H9 (cell line): Measurements from ENCODE around the gene PCCA. TPM values are rescaled to one million over a fixed set of nuclear protein-coding genes. Genes with fewer than 3 reads are reported as not detected.

ENCODE experiments used
- DNase-seq: peaks from one replicate; pipeline ENCODE4 v3.0.0-alpha.2; 2017
- H2AFZ ChIP-seq: one replicate; pipeline ENCODE4 v1.6.1; 2013; ENCODE audit warnings: mild to moderate bottlenecking, low read length, control low read depth, moderate library complexity
- H2AK5ac ChIP-seq: 2 replicates; pipeline ENCODE4 v1.6.1; 2013; ENCODE audit warnings: low read length, control low read depth, mixed read lengths; ENCODE audit not compliant: insufficient read length
- H2BK120ac ChIP-seq: one replicate; pipeline ENCODE4 v1.6.1; 2013; ENCODE audit warnings: low read depth, mild to moderate bottlenecking, low read length, control low read depth, inconsistent platforms; ENCODE audit not compliant: poor library complexity, severe bottlenecking
- H2BK12ac ChIP-seq: 2 replicates; pipeline ENCODE4 v1.6.1; 2013; ENCODE audit warnings: low read length, control low read depth, mixed read lengths, low read depth; ENCODE audit not compliant: insufficient read length
- H2BK15ac ChIP-seq: 2 replicates; pipeline ENCODE4 v1.6.1; 2013; ENCODE audit warnings: low read depth, low read length, control low read depth
- H2BK20ac ChIP-seq: one replicate; pipeline ENCODE4 v1.6.1; 2013; ENCODE audit warnings: low read depth, mild to moderate bottlenecking, low read length, control low read depth, inconsistent platforms; ENCODE audit not compliant: poor library complexity, severe bottlenecking
- H2BK5ac ChIP-seq: 2 replicates; pipeline ENCODE4 v1.6.1; 2013; ENCODE audit warnings: low read length, control low read depth, mixed read lengths; ENCODE audit not compliant: insufficient read length
- H3K14ac ChIP-seq: 2 replicates; pipeline ENCODE4 v1.6.1; 2013; ENCODE audit warnings: low read length, control low read depth; ENCODE audit not compliant: insufficient read depth
- H3K18ac ChIP-seq: 2 replicates; pipeline ENCODE4 v1.6.1; 2013; ENCODE audit warnings: low read depth, mild to moderate bottlenecking, mixed read lengths, low read length, control low read depth; ENCODE audit not compliant: insufficient read length
- H3K23ac ChIP-seq: 2 replicates; pipeline ENCODE4 v1.6.1; 2013; ENCODE audit warnings: low read length, control low read depth, mixed read lengths, low read depth; ENCODE audit not compliant: insufficient read length
- H3K23me2 ChIP-seq: 2 replicates; pipeline ENCODE4 v1.6.1; 2013; ENCODE audit warnings: low read depth, mild to moderate bottlenecking, mixed read lengths, low read length, control low read depth; ENCODE audit not compliant: insufficient read length, poor library complexity, severe bottlenecking
- H3K27ac ChIP-seq: 2 replicates; pipeline ENCODE4 v1.5.1; 2013; ENCODE audit warnings: low read length, control low read depth, mixed read lengths, low read depth; ENCODE audit not compliant: insufficient read length
- H3K27me3 ChIP-seq: 2 replicates; pipeline ENCODE4 v1.6.1; 2013; ENCODE audit warnings: low read length, control low read depth, inconsistent platforms; ENCODE audit not compliant: insufficient read depth
- H3K4ac ChIP-seq: 2 replicates; pipeline ENCODE4 v1.6.1; 2013; ENCODE audit warnings: low read depth, mild to moderate bottlenecking, control low read depth, inconsistent platforms, low read length, moderate library complexity
- H3K4me1 ChIP-seq: 2 replicates; pipeline ENCODE4 v1.6.1; 2013; ENCODE audit warnings: low read length, control low read depth, inconsistent platforms; ENCODE audit not compliant: insufficient read depth
- H3K4me2 ChIP-seq: 2 replicates; pipeline ENCODE4 v1.6.1; 2013; ENCODE audit warnings: low read length, control low read depth, mixed read lengths; ENCODE audit not compliant: insufficient read length, insufficient read depth
- H3K56ac ChIP-seq: 2 replicates; pipeline ENCODE4 v1.6.1; 2013; ENCODE audit warnings: low read depth, mild to moderate bottlenecking, mixed read lengths, low read length, control low read depth; ENCODE audit not compliant: insufficient read length
- H3K79me1 ChIP-seq: 2 replicates; pipeline ENCODE4 v1.6.1; 2013; ENCODE audit warnings: low read depth, mild to moderate bottlenecking, moderate library complexity, low read length, control low read depth, inconsistent platforms; ENCODE audit not compliant: insufficient read depth, poor library complexity, severe bottlenecking
- H3K79me2 ChIP-seq: 2 replicates; pipeline ENCODE4 v1.6.1; 2013; ENCODE audit warnings: low read length, control low read depth, inconsistent platforms; ENCODE audit not compliant: insufficient read depth
- H3K9ac ChIP-seq: 2 replicates; pipeline ENCODE4 v1.6.1; 2013; ENCODE audit warnings: low read length, control low read depth, mixed read lengths; ENCODE audit not compliant: insufficient read length; ENCODE audit errors: extremely low read depth
- H3K9me3 ChIP-seq: one replicate; pipeline ENCODE4 v1.6.1; 2013; ENCODE audit warnings: low read depth, low read length, inconsistent platforms; ENCODE audit not compliant: control insufficient read depth
- H3T11ph ChIP-seq: one replicate; pipeline ENCODE4 v1.6.1; 2013; ENCODE audit warnings: mild to moderate bottlenecking, low read length, control low read depth, inconsistent platforms
- H4K20me1 ChIP-seq: one replicate; pipeline ENCODE4 v1.6.1; 2013; ENCODE audit not compliant: control insufficient read depth, insufficient read length, insufficient read depth
- H4K5ac ChIP-seq: 2 replicates; pipeline ENCODE4 v1.6.1; 2013; ENCODE audit warnings: low read depth, mild to moderate bottlenecking, mixed read lengths, low read length, control low read depth; ENCODE audit not compliant: insufficient read length
- H4K8ac ChIP-seq: replicated peaks from 2 replicates; pipeline ENCODE4 v1.6.1; 2013; ENCODE audit warnings: low read length, control low read depth, mixed read lengths, low read depth; ENCODE audit not compliant: insufficient read length
- H4K91ac ChIP-seq: 2 replicates; pipeline ENCODE4 v1.6.1; 2013; ENCODE audit warnings: low read depth, mild to moderate bottlenecking, moderate library complexity, mixed read lengths, low read length, control low read depth; ENCODE audit not compliant: insufficient read length
- H3K27ac Mint-ChIP-seq, 3 experiments: 2 replicates in 2 of 3; 3 replicates in 1 of 3; pipeline ENCODE4 v1.8.0; 2020 to 2021; ENCODE audit warnings: mixed read lengths in 3 of 3, mild to moderate bottlenecking in 1 of 3, moderate library complexity in 1 of 3
- H3K27me3 Mint-ChIP-seq: 2 replicates; pipeline ENCODE4 v1.8.0; 2021; ENCODE audit warnings: low read depth, mild to moderate bottlenecking, moderate library complexity, mixed read lengths
- H3K36me3 Mint-ChIP-seq, 3 experiments: 2 replicates in 2 of 3; 3 replicates in 1 of 3; pipeline ENCODE4 v1.8.0; 2020 to 2021; ENCODE audit warnings: low read depth in 3 of 3, mixed read lengths in 3 of 3; ENCODE audit not compliant: insufficient read depth in 1 of 3
- H3K4me1 Mint-ChIP-seq, 2 experiments: 2 replicates each; pipeline ENCODE4 v1.8.0; 2020; ENCODE audit warnings: mixed read lengths in 2 of 2
- H3K4me3 Mint-ChIP-seq, 2 experiments: 2 replicates in 1 of 2; 3 replicates in 1 of 2; pipeline ENCODE4 v1.8.0; 2020 to 2021; ENCODE audit warnings: mild to moderate bottlenecking in 2 of 2, mixed read lengths in 2 of 2, moderate library complexity in 1 of 2
- H3K9me3 Mint-ChIP-seq, 2 experiments: 2 replicates in 1 of 2; 3 replicates in 1 of 2; pipeline ENCODE4 v1.8.0; 2020; ENCODE audit warnings: mild to moderate bottlenecking in 2 of 2, mixed read lengths in 2 of 2, moderate library complexity in 1 of 2
- WGBS: extraction: QIAGEN DNeasy Blood & Tissue Kit; methylation state at CpG from one replicate; pipeline ENCODE4 v1.1.7; 2013; ENCODE audit warnings: missing lambda C conversion rate, low lambda C conversion rate, mixed read lengths; ENCODE audit not compliant: insufficient read length; ENCODE audit errors: extremely low coverage; 5-methylcytosine and 5-hydroxymethylcytosine counted together
- total RNA-seq: library from RNA; stranded (reverse); gene quantifications from 2 replicates; pipeline ENCODE4 v1.2.1, GENCODE V29; 2021
- TF ChIP-seq, protein P1 (sequence below): fragments of 200-600 bp; sonication (generic); conservative IDR thresholded peaks from 3 replicates; pipeline ENCODE4 v1.8.0; 2021; ENCODE audit warnings: antibody characterized with exemption, mild to moderate bottlenecking

The PCCA gene
- total RNA-seq, 1 experiment from 2014 or later, result 56.5 TPM

DNA sequence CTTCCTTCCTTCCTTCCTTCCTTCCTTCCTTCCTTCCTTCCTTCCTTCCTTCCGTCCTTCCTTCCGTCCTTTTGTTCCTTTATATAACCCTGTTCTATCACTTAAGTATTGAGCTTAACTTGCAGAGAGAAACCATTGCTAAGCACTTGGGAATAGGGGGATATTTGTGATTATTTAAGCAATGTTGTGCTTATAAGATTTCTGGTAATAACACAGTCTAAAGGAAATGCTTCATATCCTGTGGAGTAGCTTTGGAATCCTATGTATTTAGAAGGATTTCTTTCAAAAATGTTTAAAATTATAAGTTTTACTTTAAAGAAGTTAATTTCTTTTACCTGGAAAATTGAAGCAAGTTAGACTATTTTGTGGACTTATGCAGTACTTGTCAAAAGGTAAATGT, 209.8 kb downstream of the PCCA start:
- WGBS, result no CpG with 5 or more reads among the region's 2 CpGs
- H3K14ac ChIP-seq, result no peak overlapping the region
- no peak overlapping the region for H2AK5ac ChIP-seq
- H3K9me3 Mint-ChIP-seq, result no peaks in the 10 kb centered on the region
- H3K4me3 Mint-ChIP-seq, result no peak overlapping the region
- H4K20me1 ChIP-seq, result no peaks in the 10 kb centered on the region
- H3K23ac ChIP-seq, result no peak overlapping the region
- peaks cover 15 to 27% of the 10 kb centered on the region in 2 experiments for H3K4me1 Mint-ChIP-seq
- no peak overlapping the region for H3T11ph ChIP-seq
- no peak for DNase-seq
- TF ChIP-seq, protein P1, sequence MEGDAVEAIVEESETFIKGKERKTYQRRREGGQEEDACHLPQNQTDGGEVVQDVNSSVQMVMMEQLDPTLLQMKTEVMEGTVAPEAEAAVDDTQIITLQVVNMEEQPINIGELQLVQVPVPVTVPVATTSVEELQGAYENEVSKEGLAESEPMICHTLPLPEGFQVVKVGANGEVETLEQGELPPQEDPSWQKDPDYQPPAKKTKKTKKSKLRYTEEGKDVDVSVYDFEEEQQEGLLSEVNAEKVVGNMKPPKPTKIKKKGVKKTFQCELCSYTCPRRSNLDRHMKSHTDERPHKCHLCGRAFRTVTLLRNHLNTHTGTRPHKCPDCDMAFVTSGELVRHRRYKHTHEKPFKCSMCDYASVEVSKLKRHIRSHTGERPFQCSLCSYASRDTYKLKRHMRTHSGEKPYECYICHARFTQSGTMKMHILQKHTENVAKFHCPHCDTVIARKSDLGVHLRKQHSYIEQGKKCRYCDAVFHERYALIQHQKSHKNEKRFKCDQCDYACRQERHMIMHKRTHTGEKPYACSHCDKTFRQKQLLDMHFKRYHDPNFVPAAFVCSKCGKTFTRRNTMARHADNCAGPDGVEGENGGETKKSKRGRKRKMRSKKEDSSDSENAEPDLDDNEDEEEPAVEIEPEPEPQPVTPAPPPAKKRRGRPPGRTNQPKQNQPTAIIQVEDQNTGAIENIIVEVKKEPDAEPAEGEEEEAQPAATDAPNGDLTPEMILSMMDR, result no peak
- H3K27me3 ChIP-seq, result no peaks in the 10 kb centered on the region
- H4K8ac ChIP-seq, result no peak overlapping the region
- H2BK15ac ChIP-seq, result no peak overlapping the region
- H3K56ac ChIP-seq, result no peak overlapping the region
- no peak overlapping the region for H4K5ac ChIP-seq
- no peaks in the 10 kb centered on the region for H3K79me2 ChIP-seq
- no peaks in the 10 kb centered on the region for H3K27me3 Mint-ChIP-seq
- no peak overlapping the region for H2BK120ac ChIP-seq
- H3K36me3 Mint-ChIP-seq, result no peaks in the 10 kb centered on the region; a peak in 1 of 7 replicates
- H3K9me3 ChIP-seq, result no peaks in the 10 kb centered on the region
- H3K23me2 ChIP-seq, result no peaks in the 10 kb centered on the region
- no peak overlapping the region for H3K4me2 ChIP-seq
- no peak overlapping the region for H3K4ac ChIP-seq
- H3K79me1 ChIP-seq, result no peaks in the 10 kb centered on the region
- H2BK12ac ChIP-seq, result no peak overlapping the region
- H2BK20ac ChIP-seq, result no peak overlapping the region
- H3K18ac ChIP-seq, result no peak overlapping the region
- H2AFZ ChIP-seq, result no peak overlapping the region
- no peak overlapping the region for H4K91ac ChIP-seq
- no peak overlapping the region for H2BK5ac ChIP-seq
- H3K4me1 ChIP-seq, result peaks cover 5% of the 10 kb centered on the region
- no peak overlapping the region for H3K27ac Mint-ChIP-seq
- no peak overlapping the region for H3K27ac ChIP-seq
- H3K9ac ChIP-seq, result no peak overlapping the region
